Activated T-helper 9 cell treated with anti-CD3 and anti-CD28 coated beads, Interleukin-2, amount 50 U/mL, for 16 hours (primary cell): ENCODE results near the gene GEMIN4.
"Not testable (repeated sequence)": the region's sequence is repeated elsewhere in the genome, so short reads cannot be mapped to it uniquely, and the experiment has no call there.

Experiments
- DNase-seq: peaks from one replicate; pipeline ENCODE4 v3.0.0-alpha.2; 2020; ENCODE audit warnings: low read depth

The GEMIN4 gene

DNA sequence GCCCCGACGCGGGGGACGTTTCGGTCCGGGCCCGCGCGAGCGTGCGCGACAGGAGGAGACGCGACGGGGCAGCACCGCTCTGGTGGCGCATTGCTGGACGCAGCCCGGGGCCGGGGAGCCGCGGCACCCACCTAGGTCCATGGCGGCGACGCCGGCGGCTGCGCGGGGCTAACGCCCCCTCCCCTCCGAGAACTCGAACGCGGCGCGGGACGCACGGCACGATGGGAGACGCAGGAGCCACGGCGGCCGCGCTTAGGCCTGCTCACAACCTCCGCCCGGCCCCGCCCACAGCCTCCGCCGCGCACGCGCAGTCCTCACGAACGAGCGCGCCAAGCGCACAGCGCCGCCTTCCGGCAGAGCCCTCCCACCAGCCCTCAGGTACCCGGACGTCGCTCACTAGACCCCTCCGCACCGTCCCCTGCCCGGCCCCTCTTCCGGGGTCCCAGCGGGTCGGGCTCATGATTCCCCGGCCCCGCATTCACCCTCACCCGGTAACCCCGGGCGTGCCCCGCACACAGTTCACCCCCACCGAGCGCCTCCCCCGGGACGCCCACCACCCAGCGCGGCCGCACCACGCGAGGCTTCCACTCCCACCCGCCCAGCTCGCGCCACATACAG lies at the start of gene GEMIN4:
Gene GEMIN4 (minus strand): TSS at position 263 of the 618 bp plus-strand sequence. CDS start 122 bp downstream, at position 141.
- peak; percentile 96 for DNase-seq

DNA sequence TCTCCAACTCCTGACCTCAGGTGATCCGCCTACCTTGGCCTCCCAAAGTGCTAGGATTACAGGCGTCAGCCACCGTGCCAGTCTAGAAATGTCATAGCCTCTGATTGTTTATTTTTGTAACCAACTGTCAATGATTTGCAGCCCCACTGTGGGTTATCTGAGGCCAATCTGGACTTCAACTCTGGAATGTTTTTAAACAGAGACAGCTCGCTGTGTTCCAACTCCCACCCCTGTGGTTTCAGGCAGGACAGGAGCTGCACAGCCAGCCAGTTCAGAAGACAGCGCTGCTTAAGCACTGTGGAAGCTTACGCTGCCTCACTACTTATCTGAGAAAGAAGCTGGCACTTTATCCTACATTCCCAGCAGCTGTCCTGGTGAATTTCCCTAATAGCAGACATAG lies 49.6 kb upstream of the GEMIN4 start:
- no peak for DNase-seq

DNA sequence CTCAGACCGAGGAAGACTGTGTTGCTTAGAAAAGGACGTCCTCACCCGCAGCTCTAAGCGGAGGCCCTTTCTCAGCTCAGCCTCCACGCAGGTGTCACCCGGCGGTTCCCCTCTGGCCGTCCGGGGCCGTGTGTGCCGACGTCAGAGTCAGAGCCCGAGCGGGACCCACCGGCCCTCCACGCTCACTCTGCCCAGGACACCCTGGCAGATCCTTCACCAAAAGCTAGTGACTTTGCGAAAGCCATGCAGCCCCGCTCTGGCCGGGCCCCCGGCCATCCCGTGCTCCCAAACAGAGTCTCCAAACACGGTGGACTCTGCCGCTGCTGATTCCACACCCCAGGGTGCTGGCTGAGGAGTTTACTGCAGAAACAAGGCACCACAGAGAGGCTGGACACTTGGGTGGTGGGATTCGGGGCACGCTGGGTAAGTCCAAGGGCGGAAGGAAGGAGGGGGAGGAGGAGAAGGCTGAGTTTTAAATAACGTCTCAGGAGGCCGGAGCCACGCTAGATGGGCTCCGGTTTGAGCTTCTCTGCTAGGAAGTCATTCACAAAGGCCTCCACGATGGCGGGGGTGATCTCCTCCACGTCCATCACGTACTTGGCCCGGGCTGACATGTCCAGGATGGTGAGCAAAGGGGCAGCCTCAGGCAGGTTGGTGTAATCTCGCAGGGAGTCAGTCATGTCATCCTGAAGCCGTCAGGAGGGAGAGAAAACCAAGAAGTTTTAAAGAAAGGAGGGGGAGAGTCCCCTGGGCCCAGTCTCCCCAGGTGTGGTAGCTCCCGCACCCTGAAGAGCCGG lies 48.6 kb upstream of the GEMIN4 start:
- no peak for DNase-seq

DNA sequence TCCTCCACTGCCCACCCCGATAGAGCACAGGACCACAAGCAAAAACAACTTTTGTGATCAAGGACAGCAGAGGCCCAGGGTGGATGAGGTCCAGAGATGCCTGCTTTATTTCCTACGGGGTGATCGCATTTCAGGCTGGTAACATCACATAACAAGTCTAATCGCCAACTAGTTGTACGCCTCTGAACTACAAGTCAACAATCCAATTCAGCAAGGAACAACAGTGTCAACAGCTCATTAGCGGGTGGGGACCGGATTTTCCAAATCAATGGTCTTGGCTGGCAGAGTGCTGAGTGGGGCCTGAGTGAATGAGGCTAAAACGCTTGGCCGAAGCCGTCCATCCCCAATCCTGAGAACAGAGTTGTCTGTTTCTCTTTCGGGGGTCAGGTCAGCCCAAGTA lies 47.2 kb upstream of the GEMIN4 start:
- DNase-seq: no peak

DNA sequence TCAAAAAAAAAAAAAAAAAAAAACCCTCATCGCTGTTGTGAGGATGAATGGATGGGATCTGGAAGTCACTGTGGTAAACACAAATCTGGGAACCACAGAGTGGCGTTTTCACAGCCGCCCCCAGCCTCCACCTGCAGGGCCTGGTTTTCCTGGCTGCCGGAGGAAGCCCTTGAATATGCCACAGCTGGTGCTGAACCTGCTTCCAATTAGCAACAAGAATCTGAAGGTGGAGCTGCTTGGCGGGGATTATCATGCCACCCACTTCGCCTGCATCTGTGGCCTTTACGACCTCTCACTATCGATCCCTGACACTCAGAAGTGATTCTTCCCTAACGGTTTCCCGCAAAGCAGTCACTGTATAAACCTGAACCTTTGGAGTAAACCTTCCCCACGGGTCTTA lies 46.2 kb upstream of the GEMIN4 start:
- no peak for DNase-seq

DNA sequence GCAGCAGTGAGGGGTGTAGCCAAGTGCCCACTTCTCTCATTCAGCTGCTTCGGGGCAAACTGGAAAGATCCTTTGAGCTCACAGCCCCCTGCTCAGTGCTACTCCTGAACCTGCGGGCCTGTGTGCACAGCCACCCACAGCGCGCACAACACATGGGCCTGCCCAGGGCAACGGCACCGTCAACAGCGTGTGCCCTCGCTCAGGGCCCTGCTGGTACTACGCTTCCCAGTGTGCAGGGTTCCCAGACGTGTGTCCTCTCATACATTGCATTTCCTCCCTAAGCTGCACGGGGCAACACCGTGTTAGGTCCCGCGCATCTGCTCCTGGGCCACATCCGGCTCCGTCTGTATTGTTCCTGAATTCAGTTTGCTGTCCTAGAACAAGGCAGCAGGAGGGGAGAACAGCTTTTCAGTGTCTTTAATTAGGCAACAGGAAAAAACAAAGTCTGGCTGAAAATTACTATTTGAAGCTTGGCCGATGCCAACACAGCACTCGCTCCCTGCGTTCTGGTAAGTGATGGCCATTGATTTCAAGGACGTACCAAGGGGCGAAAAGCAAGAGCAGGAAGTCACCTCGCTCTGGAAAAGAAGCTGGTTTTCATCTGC lies 45.3 kb upstream of the GEMIN4 start:
- no peak for DNase-seq

DNA sequence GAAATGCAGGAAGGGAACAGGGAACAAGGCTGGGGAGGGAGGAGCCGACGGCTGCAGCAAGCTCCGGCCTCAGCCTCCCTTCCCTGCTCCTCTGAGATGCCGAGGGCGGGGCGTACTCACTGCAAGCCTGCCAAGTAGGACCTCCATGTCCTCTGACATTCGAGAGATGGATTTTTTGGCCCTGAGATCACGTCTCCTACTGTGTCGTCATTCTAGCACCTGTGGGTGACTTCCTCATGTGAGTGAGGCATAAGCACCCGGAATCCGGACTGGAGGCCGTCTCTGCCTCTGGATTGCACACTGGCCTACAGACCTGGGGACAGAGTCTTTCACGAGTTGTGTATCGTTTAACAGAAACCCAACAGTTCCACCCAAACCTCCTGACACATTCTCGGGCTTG lies 44.5 kb upstream of the GEMIN4 start:
- no peak for DNase-seq

DNA sequence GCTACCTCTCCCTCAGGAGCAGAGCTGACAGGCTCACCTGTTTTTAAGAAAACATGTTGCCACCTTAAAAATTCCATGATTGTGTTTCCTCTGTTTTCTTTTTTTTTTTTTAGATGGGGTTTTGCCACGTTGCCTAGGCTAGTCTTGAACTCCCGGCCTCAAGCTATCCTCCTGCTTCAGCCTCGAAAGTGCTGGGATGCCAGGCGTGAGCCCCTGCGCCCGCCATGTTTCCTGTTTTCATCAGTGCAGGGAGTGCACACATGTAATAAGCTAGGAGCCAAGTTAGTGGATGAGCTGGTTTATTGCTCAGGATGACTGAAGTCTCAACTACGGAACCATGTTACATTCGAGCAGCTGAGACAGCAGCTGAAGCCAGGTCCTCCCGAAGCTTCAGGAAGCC lies 43.7 kb upstream of the GEMIN4 start:
- DNase-seq: no peak

DNA sequence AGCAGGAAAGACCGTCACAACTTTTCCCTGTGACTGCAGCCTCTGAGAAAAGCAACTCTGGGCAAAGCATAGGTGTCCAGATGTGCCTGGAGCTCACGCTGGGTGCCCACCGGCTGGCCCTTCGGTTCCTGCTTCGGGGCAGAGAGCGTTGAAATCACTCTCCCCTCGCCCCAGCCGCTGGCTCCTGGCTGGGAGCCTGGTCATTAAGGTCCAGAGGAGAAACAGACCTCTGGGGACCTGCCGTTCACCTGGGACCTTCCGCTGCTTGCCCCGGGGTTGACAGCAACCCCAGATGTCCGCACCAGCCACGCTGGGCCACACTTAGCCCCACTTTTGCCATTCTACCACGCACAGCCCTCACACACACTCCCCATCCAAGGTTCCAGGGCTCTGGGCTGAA lies 43.2 kb upstream of the GEMIN4 start:
- DNase-seq: no peak

DNA sequence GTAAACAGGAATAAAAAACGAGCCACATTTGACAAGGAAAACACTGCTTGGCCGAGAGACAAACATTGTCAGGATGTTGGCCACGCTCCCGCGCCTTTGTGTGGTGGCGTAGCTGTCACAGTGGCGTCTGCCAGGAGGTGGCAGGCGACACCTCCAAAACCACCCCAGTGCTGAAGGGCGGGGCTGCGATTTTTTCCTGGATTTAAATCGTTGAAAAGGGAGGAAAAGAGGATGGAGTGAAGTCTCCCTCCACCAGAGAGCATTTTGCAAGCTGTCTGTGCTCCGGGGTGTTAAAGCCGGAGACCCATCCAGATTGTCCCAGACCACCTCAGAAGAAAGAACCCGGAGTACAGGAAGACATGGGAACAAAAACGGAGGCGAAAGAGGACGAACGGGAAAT lies 42.8 kb upstream of the GEMIN4 start:
- DNase-seq: peak; percentile 12

DNA sequence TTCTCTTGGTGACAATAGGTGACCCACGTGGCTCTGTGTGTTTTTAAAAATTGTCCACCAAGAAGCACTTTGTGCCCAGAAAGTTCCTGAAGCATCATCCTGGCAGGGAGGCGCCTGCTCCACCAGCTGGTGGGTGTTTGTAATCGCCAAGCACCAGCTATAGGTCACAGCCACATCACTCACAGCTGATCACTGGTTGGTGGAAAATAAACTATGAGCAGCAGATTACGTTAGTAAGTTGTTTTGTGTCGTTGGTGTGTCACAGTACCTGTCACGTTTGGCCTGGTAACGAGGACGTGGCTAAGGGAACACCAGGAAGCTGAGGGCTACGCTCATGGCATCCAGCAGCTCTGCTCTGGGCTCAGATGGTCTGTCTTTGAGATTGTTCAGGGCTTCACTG lies 40.2 kb upstream of the GEMIN4 start:
- DNase-seq: no peak

DNA sequence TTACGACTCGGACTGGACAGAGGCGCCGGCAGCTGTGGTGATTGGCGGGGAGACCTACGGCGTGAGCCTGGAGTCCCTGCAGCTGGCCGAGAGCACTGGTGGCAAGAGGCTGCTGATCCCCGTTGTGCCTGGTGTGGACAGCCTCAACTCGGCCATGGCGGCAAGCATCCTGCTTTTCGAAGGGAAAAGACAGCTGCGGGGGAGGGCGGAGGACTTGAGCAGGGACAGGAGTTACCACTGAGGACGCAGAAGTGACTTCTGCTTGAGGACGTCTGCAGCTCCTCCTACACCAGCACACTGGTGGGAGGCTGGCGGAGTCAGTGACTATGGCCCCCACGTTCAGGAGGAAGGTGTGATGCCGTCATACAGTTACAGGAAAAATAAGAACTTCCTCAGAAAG lies 39.8 kb upstream of the GEMIN4 start:
- DNase-seq: no peak

DNA sequence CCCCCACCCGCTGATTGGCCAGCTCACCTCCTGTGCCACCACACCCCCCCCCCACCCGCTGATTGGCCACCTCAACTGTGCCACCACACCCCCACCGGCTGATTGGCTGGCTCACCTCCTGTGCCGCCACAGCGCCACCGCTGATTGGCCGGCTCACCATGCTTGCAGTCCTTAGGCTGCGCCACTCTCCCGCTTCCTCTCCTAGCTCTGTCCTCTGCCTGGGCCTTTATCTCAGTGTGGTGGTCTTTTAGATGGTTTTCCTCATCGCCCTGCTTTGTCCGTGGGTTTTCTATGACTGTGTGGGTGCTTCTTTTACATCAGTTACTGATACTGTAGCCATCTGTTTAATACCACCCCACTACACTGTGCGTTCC lies 38.8 kb upstream of the GEMIN4 start:
- not testable (repeated sequence) for DNase-seq

DNA sequence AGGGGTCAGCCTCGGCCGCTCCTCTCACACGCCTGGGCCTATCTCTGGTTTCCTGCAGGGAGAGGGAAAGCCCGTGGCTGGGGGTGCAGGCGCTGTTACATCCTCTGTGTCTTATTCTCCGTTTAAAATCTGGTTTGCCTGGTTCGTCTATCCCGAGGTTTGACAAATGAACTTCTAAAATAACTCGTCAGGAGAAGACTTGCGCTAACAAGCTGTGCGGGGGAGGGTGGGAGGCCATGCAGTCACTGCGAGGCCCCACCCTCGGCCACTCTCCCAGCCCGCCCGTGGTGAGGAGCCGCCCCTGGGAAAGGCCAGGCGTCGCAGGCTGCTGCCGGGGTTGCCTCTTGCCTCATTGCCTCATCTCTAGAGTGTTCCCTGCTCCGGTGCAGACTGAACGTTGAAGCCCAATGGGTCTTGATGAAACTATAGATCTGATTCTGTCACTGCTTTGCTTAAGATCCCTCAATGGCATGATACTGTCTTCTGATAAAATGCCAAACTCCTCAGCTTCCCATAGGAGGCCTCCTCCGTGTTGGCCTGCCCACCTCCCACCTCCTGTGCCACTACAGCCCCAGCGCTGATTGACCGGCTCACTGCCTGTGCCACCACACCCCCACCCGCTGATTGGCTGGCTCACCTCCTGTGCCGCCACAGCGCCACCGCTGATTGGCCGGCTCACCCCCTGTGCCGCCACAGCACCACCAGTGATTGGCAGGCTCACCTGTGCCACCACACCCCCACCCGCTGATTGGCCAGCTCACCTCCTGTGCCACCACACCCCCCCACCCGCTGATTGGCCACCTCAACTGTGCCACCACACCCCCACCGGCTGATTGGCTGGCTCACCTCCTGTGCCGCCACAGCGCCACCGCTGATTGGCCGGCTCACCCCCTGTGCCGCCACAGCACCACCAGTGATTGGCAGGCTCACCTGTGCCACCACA lies 38.1 kb upstream of the GEMIN4 start:
- DNase-seq: not testable (repeated sequence)

DNA sequence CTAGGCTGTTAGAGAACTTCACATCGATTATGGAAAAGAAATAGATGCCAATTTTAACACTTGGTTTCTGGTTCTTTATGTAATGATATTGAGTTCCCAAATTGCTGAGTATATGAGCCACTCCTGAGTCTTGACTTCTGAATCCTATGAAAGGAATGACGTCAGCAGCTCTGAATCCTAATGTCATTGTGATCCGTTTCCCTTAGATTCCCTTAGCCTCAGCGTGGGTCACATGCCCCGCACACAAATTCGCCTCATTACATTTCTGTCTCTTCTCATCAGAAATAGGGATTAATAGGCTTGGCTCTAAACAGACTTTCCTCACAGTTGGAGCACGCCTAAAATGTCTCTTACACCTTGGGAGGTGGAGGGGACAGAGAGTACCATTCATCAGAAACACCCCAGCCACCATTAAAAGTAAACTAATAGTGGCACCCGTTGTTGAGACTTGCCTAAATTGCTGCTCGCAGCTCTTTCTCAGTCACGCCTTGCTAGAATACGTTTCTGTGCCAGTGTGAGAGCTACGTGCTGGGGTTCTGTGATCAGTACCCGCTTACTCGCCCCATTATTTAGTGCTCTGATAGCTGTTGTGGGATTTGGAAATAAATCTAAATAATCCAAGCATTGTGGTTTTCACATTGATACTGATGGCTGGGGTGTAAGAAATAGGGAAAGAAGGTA lies 37.2 kb upstream of the GEMIN4 start:
- no peak for DNase-seq

DNA sequence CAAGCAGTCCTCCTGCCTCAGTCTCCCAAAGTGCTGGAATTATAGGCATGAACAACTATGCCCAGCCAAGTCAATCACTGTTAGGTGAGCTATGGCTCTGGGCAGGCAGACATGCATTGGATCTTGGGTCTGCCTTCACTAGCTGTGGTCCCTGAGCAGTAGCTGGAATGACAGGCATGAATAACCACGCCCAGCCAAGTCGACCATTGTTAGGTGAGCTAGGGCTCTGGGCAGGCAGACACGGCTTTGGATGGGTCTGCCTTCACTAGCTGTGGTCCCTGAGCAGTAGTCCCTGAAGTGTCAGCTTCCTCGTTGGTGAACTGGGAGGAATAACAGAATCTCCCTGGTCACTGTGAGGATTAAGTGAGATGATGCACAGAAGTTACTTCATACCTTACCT lies 36.5 kb upstream of the GEMIN4 start:
- no peak for DNase-seq

DNA sequence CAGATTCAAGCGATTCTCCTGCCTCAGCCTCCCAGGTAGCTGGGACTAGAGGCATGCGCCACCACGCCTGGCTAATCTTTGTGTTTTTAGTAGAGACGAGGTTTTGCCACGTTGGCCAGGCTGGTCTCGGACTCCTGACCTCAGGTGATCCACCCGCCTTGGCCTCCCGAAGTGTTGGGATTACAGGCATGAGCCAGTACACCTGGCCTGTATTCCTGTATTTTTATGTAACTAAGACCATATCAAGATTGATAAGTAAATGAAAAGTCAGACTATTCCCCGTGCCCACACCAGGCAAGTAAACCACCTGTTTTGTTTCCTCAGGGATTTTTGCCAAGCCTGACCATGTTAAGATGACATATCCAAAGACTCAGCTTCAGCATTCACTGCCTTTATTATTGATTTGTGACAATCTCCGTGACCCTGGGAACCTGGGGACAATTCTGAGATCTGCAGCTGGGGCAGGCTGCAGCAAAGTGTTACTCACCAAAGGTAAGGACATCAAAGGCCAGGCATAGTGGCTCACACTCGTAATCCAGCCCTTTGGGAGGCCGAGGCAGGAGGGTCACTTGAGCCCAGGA lies 35.7 kb upstream of the GEMIN4 start:
- DNase-seq: no peak

DNA sequence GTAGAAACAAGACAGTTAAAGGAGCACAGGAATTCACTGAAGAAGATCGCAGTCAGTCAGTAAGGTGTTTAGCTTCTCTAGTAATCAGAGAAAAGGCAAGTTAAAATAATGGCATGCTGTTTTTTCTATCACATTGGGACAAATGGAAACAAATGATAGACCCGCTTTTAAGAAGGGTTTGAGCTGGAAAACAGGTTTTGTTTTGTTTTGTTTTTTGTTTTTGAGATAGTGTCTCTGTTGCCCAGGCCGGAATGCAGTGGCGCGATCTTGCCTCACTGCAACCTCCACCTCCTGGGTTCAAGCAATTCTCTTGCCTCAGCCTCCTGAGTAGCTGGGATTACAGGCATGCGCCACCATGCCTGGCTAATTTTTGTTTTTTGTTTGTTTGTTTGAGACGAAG lies 33.8 kb upstream of the GEMIN4 start:
- DNase-seq: not testable (repeated sequence)

DNA sequence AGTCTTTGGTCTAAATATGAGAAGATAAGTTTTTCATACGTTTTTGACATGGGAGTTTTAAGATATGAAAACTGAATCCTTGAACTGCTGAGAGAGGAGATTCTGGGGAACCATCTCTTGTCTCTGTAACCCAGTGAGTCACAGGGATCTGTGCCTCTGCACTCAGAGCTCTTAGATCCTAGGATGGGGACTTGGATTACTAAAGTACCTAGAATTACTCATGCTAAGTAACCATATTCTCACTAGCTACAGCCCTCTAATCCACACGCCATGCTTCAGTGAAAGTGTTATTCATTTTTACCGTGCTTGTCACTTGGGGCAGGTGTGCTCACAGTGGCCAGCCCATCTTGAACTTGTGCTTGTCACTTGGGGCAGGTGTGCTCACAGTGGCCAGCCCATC lies 32.1 kb upstream of the GEMIN4 start:
- DNase-seq: no peak

DNA sequence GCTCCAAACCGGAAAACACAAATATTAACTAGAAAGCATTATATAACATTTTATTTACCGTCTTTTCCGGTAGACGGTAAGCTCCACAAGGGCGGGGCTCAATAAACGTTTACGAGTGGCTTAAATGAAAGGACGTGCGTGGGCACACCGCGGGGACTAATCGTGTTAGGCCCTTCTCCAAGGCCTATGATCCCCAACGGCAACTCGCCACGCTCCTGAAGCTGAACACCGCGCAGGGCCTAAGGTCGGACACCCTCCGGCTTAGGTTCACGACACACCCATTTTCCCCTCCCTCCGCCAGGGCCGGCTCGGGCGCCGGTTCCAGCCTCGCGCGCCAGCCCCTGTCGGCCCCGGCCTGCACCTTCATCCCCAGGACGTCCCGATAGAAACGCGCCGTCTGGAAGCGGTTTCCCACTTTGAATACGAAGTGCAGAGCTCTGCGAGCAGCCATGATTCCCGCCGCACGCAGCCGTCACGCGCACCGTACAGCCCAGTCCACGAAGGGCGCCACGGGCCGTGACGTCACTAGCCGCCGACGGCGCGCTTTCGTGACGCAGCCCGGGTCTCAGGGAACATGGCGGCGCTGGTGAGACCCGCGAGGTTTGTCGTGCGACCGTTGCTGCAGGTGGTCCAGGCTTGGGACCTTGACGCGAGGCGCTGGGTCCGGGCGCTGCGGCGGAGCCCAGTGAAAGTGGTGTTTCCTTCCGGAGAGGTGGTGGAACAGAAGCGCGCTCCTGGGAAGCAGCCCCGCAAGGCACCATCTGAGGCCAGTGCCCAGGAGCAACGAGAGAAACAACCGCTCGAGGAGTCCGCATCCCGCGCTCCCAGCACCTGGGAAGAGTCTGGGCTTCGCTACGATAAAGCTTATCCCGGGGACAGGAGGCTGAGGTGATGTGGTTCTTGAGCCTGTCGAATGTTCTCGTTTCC lies 30.0 kb upstream of the GEMIN4 start, which contains the start of the genes GLOD4 and MRM3:
Gene GLOD4 (minus strand): TSS at position 476 of the 927 bp plus-strand sequence. CDS start 25 bp downstream, at position 451.
Gene MRM3 (plus strand): TSS at position 549 of the 927 bp plus-strand sequence. CDS start 26 bp downstream, at position 575.
- DNase-seq: peak; percentile 95
